SK-N-SH treated with all-trans-retinoic acid at 6 μM for 48 hours (cell line): Measurements from ENCODE around the gene CNTN6.

Source experiments
- ATAC-seq: fragments of 200-7000 bp; cut with Tn5 transposase; 3 replicates; pipeline ENCODE4 v1.9.1; 2020; ENCODE audit warnings: mild to moderate bottlenecking, moderate library complexity
- ARNTL ChIP-seq: fragments of 450-650 bp; formaldehyde crosslinking; IDR thresholded peaks from 2 replicates; pipeline ENCODE4 v1.5.0; 2020; ENCODE audit warnings: low read depth, mild to moderate bottlenecking, moderate library complexity, borderline replicate concordance
- BACH2 ChIP-seq: fragments of 250-450 bp; sonication (Bioruptor Pico); IDR thresholded peaks from 2 replicates; pipeline ENCODE4 v1.9.0; 2021; ENCODE audit warnings: mild to moderate bottlenecking, borderline replicate concordance
- CREB5 ChIP-seq: fragments of 250-450 bp; sonication (Bioruptor Pico); IDR thresholded peaks from 2 replicates; pipeline ENCODE4 v1.5.1; 2020; ENCODE audit warnings: low read depth, mild to moderate bottlenecking, moderate library complexity
- CSDC2 ChIP-seq: fragments of 250-450 bp; sonication (Bioruptor Pico); IDR thresholded peaks from 2 replicates; pipeline ENCODE4 v1.5.0; 2020; ENCODE audit warnings: mild to moderate bottlenecking, moderate library complexity
- CSRNP3 ChIP-seq: fragments of 250-450 bp; sonication (Bioruptor Pico); IDR thresholded peaks from 2 replicates; pipeline ENCODE4 v1.5.1; 2021; ENCODE audit warnings: mild to moderate bottlenecking, moderate library complexity
- GLIS3 ChIP-seq: fragments of 250-450 bp; sonication (Bioruptor Pico); IDR thresholded peaks from 2 replicates; pipeline ENCODE4 v1.5.0; 2020; ENCODE audit warnings: mild to moderate bottlenecking, moderate library complexity
- ISL1 ChIP-seq: fragments of 250-450 bp; sonication (Bioruptor Pico); IDR thresholded peaks from 2 replicates; pipeline ENCODE4 v2.1.2; 2022; ENCODE audit warnings: mild to moderate bottlenecking, moderate library complexity
- OSR1 ChIP-seq: fragments of 250-450 bp; sonication (Bioruptor Pico); IDR thresholded peaks from 2 replicates; pipeline ENCODE4 v1.8.0; 2022; ENCODE audit warnings: moderate library complexity, mild to moderate bottlenecking, inconsistent platforms
- PATZ1 ChIP-seq: fragments of 250-450 bp; sonication (Bioruptor Pico); IDR thresholded peaks from 2 replicates; pipeline ENCODE4 v1.8.0; 2020; ENCODE audit warnings: mild to moderate bottlenecking, moderate library complexity, borderline replicate concordance
- POU6F1 ChIP-seq: fragments of 250-450 bp; sonication (Bioruptor Pico); IDR thresholded peaks from 2 replicates; pipeline ENCODE4 v1.8.0; 2021; ENCODE audit warnings: low read depth, mild to moderate bottlenecking, moderate library complexity, borderline replicate concordance
- PPARA ChIP-seq: fragments of 250-450 bp; sonication (Bioruptor Pico); IDR thresholded peaks from 2 replicates; pipeline ENCODE4 v1.5.0; 2020; ENCODE audit warnings: mild to moderate bottlenecking, borderline replicate concordance
- SNAI2 ChIP-seq: fragments of 250-450 bp; sonication (Bioruptor Pico); IDR thresholded peaks from 2 replicates; pipeline ENCODE4 v1.5.0; 2020; ENCODE audit warnings: mild to moderate bottlenecking, moderate library complexity
- TCF4 ChIP-seq: fragments of 250-450 bp; sonication (Bioruptor Pico); IDR thresholded peaks from 2 replicates; pipeline ENCODE4 v1.8.0; 2021; ENCODE audit warnings: mild to moderate bottlenecking, moderate library complexity, borderline replicate concordance
- TSHZ2 ChIP-seq: fragments of 250-450 bp; sonication (Bioruptor Pico); IDR thresholded peaks from 2 replicates; pipeline ENCODE4 v1.5.0; 2020; ENCODE audit warnings: mild to moderate bottlenecking, moderate library complexity
- ZC3H10 ChIP-seq: fragments of 250-450 bp; sonication (Bioruptor Pico); IDR thresholded peaks from 2 replicates; pipeline ENCODE4 v1.5.1; 2021; ENCODE audit warnings: mild to moderate bottlenecking, moderate library complexity
- ZFP3 ChIP-seq: fragments of 250-450 bp; sonication (Bioruptor Pico); IDR thresholded peaks from 2 replicates; pipeline ENCODE4 v1.5.0; 2020; ENCODE audit warnings: mild to moderate bottlenecking, moderate library complexity
- ZFP30 ChIP-seq: fragments of 450-650 bp; formaldehyde crosslinking; IDR thresholded peaks from 2 replicates; pipeline ENCODE4 v1.5.0; 2022; ENCODE audit warnings: mild to moderate bottlenecking, moderate library complexity
- ZNF565 ChIP-seq: fragments of 450-650 bp; formaldehyde crosslinking; conservative IDR thresholded peaks from 2 replicates; pipeline ENCODE4 v1.5.0; 2020; ENCODE audit warnings: low read depth, mild to moderate bottlenecking, moderate library complexity
- ZNF70 ChIP-seq: fragments of 450-650 bp; formaldehyde crosslinking; IDR thresholded peaks from 2 replicates; pipeline ENCODE4 v1.5.0; 2020; ENCODE audit warnings: mild to moderate bottlenecking, moderate library complexity
- ZNF8 ChIP-seq: fragments of 450-650 bp; formaldehyde crosslinking; IDR thresholded peaks from 2 replicates; pipeline ENCODE4 v1.5.0; 2020; ENCODE audit warnings: mild to moderate bottlenecking, moderate library complexity

The CNTN6 gene

GRCh38 chr3:1355691-1356090 lies 262.9 kb downstream of the CNTN6 start:
- ATAC-seq, result no peak
- TF ChIP-seq ISL1 (no peak), CREB5 (CRISPR knock-in tag) (no peak), ZNF8 (CRISPR knock-in tag) (no peak), BACH2 (CRISPR knock-in tag) (no peak), PATZ1 (no peak), TCF4 (CRISPR knock-in tag) (no peak), SNAI2 (CRISPR knock-in tag) (no peak), ZFP30 (CRISPR knock-in tag) (no peak), ARNTL (CRISPR knock-in tag) (no peak), GLIS3 (CRISPR knock-in tag) (no peak), ZFP3 (no peak), OSR1 (CRISPR knock-in tag) (no peak), TSHZ2 (CRISPR knock-in tag) (no peak), ZNF70 (CRISPR knock-in tag) (no peak), PPARA (no peak), ZC3H10 (no peak), ZNF565 (no peak), CSDC2 (no peak), CSRNP3 (CRISPR knock-in tag) (no peak)

GRCh38 chr3:1356101-1356500 lies 263.3 kb downstream of the CNTN6 start:
- TF ChIP-seq POU6F1 (CRISPR knock-in tag), result no peak
- no peak for TF ChIP-seq TSHZ2 (CRISPR knock-in tag)
- TF ChIP-seq CSRNP3 (CRISPR knock-in tag), result no peak
- no peak for TF ChIP-seq ZFP30 (CRISPR knock-in tag)
- TF ChIP-seq GLIS3 (CRISPR knock-in tag), result no peak
- no peak for TF ChIP-seq ARNTL (CRISPR knock-in tag)
- TF ChIP-seq ZNF70 (CRISPR knock-in tag), result no peak
- ATAC-seq, result no peak
